Measurements from ENCODE around the gene LAMA5.
"Not testable (repeated sequence)": the region's sequence is repeated elsewhere in the genome, so short reads cannot be mapped to it uniquely, and the experiment has no call there.

Gene LAMA5

GRCh38 chr20:62390317-62391164 is 23.4 kb upstream of the LAMA5 start:
- DNase-seq (ENCODE audit: low read depth in 2 of 2) = no peak

GRCh38 chr20:62389601-62390087 is 22.5 kb upstream of the LAMA5 start:
- DNase-seq (ENCODE audit: low read depth in 2 of 2) = no peak

DNA sequence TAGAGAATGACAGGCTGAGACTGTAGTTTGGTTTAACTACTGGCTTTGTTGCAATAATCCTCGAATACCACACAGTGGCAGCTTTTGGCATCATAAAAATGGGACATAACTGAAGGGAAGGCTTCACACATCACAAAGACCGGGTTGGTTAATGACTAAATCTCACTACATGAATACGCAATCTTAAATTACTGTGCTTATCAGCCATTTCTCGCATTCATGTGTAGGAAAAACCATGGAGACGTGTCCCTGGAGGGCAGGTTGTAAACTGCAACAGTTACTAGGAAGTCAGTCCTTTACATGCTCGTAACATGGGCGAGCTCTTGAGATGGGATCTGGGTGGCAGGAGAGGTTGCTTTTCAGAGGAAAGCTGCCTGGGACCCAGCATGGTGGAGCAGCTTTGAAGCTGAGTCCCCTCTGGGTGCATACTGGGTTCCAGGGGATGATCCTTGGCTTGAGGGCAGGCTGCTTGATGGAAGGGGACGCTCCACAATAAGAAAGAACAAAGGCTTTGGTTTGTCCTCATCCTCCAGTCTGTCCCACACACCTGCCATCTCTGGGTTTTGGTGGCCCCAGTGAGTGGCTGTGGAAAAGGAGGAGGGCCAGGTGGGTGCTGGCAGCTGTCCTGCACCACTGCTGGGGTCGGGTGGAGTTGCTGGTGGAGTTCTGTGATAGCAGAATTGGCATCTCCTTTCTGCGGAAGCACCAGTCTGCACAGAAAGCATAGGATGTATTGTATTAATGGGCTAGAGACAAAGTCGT is 21.9 kb upstream of the LAMA5 start:
- no peak for DNase-seq (ENCODE audit: low read depth in 2 of 2)

DNA sequence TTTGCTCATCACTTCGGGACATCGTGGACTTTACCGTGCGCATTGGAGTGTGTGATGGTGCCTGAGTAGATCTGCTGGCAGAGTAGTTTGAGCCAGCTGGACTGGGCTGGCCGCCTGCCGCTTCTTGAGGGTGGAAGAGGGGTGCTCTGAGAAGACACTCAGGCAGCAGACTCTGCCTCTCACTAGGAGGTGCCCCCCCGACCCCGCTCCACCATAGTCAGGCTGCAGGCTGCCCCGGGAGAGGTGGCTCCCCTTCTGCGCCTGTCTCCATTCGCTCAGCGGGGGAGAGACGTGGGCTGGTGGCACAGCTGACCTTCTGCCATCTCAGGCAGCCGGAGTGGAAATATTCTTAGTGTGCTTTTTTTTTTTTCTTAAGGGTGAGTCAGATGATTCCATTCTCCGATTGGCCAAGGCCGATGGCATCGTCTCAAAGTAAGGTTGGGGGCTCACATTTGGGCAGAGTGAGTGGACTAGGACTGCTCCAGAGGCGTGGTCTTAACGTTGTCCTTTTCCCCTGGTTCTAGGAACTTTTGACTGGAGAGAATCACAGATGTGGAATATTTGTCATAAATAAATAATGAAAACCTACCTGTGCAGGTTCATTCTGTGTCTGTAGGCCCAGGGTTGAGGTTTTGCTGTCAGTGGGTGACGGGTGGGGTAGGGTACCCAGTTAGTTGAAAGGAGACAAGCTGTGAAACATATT is 21.0 kb upstream of the LAMA5 start:
- DNase-seq (ENCODE audit: low read depth in 2 of 2) = no peak

- no peak for DNase-seq (ENCODE audit: low read depth in 2 of 2)
Observed at GRCh38 chr20:62387219-62387913, 20.3 kb upstream of the LAMA5 start.

DNA sequence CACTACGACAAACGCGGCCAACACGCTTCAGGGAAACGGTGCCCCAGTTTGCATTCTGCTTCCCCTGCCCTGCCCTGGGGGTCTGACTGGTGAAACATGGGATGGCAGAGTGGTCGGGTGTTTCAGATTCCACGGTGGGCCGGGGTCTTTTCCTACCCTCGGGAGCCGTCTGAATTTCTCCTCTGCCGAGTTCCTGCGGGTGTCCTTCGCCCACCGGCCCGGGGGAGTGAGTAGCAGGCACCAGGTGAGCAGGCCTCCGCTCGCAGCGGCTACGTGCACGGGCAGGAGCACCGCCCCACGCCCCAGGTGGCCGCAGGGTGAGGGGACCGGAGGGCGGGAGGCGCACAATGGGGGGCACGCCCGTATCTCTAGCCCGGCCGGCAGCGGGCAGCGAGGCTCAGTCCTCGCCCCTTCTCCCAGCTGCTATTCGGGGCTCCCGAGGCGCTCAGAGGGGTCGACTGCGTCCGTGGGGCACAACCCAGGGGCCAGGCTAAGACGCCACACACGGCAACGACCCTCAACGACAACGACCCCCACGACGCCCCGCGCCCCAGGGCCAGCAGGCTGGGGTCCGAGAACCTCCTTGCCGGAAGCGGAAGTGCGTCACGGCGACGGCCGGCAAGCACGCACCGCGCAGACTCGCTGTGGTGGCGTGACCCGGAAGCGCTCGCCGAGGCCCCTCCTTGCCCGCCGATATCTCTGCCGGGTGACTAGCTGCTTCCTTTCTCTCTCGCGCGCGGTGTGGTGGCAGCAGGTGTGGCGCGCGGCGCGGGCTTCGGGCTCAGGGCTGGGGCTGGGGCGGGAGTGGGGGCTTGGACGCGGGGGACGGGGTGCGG is 19.5 kb upstream of the LAMA5 start, which contains the start of gene RPS21:
RPS21 (plus strand) TSS at position 721 of the 836 bp plus-strand sequence. CDS start 236 bp downstream, outside the sequence.
- peak; percentile 57 to 61 for DNase-seq (ENCODE audit: low read depth in 2 of 2)

DNA sequence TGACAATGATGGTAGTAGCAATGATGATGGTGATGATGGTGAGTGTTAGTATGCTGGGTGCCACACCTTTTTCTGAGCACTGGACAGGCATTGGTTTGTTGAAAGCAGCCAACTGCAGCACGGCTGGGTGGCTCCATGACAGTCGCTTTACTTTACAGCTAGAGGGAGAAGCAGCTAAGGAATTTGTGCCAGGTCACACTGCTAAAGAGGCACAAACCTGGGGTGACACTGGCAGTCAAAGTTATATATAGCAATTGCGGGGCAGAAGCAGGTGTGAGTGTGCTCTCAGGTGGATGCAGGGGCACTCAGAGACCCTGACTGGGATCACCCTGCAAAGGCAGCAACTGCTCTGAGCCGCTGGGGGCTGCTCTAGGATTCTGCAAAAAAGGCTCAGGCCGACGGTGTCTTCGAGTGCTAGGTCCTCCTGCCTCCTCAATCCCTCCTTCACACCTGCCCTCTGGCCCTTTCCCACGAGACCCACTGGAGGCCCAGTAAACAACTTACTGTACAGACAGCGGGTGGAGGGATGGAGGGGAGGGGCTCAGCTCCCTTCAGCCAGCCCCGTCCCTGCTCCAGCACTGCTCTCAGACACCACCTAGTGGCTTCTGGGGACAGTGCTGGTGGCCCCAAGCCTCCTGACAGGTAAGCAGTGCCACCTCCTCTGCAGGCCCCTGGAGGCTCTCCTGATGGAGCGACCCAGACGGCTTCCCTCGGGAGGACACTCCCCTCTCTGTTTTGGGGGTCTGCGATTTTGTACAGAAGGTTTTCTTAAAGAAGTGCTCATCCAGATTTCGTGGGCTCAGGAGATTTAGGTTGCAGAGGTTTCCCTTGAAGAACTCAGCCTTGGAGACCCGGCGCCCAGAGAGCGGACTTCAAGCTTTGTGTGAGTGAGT is 15.4 kb upstream of the LAMA5 start:
- peak in 1 of 2 experiments; percentile 20 for DNase-seq (ENCODE audit: low read depth in 2 of 2)

DNA sequence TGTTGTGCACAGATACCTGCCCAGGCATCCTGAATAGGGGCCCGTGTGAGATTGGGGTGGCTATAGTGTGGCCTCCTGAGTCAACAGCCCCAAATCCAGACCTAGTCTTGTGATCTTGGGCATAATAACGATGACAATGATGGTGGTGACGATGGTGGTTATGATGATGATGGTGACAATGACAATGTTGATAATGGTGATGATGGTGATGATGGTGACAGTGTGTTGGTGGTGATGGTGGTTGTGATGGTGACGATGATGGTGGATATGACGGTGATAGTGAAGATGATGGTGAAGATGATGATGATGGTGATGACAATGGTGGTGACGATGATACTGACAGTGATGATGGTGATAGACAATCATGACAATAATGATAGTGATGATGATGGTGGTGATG is 14.7 kb upstream of the LAMA5 start:
- no peak for DNase-seq (ENCODE audit: low read depth in 2 of 2)

DNA sequence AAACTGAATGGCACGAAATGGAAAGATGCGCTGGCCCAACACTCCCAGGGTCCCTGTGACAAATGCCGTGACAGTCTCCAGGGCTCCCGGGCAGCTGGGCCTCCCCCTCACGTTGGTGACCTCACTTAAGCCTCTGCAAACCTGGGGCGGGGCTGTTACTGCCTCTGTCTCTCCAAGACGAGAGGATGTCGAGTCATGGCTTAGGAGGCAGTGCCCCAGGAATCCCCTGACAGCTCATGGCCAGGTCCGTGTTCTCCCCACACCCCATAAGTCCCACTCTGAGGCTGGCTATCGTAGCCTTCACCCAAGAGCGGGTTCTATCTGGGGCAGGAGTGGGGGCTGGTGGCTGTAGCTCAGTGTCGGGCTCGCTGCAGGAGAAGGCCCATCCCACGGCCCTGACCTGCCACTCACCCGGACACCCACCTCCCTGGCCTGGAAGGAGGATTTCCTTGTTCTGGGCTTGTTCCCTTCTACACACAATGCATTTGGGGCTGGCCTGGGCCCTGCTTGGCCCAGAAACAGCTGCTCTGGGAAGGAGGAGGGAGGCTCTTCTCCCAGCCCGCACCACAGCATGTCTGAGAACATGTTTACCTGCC is 14.2 kb upstream of the LAMA5 start:
- no peak for DNase-seq (ENCODE audit: low read depth in 2 of 2)

DNA sequence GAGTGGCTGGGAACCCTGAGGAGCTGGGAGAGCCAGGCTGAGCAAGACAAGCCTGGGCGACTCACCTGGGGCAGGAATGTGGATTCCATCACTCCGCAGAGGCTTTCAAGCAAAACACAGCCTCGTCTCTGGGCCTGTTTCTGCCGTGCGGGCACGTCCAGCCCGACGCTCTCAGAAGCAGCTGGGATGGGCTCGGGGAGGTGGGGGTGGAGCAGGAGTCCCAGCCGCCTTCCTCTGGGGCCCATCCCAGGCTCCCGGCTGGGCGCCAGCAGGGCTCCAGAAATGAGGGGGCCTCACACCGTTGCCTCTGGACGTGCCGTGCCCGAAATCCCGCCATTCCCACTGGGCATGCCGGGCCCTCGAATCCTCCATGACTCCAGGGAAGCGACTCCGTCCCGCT is 11.1 kb upstream of the LAMA5 start:
- DNase-seq (ENCODE audit: low read depth in 2 of 2) = no peak

GRCh38 chr20:62377615-62378178 is 10.6 kb upstream of the LAMA5 start:
- no peak for DNase-seq (ENCODE audit: low read depth in 2 of 2)

DNA sequence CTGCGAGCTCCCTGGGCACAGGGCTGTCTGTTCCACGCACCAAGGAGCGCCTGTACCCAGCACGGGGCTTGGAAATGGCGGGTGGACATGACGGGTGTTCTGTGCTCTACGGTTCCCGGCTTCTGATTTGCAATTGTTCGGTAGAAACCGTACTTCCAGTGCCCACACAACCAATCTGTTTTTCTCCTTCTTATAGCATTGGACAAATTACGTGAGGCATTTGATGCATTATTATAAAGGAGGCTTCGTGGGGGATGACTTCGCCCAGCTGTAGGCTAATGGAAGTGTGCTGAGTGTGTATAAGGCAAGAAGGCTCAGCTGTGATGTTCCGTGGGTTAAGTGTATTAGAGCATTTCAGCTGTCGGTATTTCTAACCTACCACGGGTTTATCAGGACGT is 10.0 kb upstream of the LAMA5 start:
- no peak for DNase-seq (ENCODE audit: low read depth in 2 of 2)

- DNase-seq (ENCODE audit: low read depth in 2 of 2) = no peak
Observed at GRCh38 chr20:62376112-62377063, 9.3 kb upstream of the LAMA5 start.

GRCh38 chr20:62374331-62375152 is 7.4 kb upstream of the LAMA5 start:
- no peak for DNase-seq (ENCODE audit: low read depth in 2 of 2)

GRCh38 chr20:62373631-62374179 is 6.6 kb upstream of the LAMA5 start:
- not testable (repeated sequence) for DNase-seq (ENCODE audit: low read depth in 2 of 2)

Measured in fibroblast of skin of left biceps (primary cell).